ENCODE measurements around the gene ORC1.

Gene ORC1

DNA sequence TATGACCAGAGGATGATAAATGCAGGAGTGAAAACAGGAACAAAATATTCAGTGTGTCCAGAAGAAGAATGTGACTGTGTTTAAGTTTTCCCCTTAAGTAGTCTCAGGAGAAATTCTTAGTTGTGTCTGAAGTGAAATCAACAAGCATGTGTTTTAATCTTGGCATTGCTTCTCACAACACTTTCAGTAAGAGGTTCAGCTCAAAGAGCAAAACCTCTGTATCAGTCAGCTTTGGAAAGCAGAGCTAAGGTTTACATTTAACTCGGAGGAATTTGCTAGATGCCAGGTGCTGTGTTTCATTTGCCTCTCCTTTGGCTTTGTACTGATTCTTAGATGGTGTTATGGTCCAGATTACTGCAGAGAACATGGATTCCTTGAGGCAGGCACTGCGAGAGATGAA is 66.8 kb downstream of the ORC1 start:
- TF ChIP-seq, protein P1, sequence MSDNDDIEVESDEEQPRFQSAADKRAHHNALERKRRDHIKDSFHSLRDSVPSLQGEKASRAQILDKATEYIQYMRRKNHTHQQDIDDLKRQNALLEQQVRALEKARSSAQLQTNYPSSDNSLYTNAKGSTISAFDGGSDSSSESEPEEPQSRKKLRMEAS (IDR thresholded peaks at IDR 0.05; ENCODE audit: low read depth, low read length): no peak
- TF ChIP-seq POLR2A (IDR thresholded peaks at IDR 0.05; ENCODE audit: extremely low read depth, insufficient read length): no peak
- TF ChIP-seq, protein P2, sequence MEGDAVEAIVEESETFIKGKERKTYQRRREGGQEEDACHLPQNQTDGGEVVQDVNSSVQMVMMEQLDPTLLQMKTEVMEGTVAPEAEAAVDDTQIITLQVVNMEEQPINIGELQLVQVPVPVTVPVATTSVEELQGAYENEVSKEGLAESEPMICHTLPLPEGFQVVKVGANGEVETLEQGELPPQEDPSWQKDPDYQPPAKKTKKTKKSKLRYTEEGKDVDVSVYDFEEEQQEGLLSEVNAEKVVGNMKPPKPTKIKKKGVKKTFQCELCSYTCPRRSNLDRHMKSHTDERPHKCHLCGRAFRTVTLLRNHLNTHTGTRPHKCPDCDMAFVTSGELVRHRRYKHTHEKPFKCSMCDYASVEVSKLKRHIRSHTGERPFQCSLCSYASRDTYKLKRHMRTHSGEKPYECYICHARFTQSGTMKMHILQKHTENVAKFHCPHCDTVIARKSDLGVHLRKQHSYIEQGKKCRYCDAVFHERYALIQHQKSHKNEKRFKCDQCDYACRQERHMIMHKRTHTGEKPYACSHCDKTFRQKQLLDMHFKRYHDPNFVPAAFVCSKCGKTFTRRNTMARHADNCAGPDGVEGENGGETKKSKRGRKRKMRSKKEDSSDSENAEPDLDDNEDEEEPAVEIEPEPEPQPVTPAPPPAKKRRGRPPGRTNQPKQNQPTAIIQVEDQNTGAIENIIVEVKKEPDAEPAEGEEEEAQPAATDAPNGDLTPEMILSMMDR (IDR thresholded peaks at IDR 0.05; ENCODE audit: low read depth, low read length): no peak
- no peak overlapping the region for H3K4me3 ChIP-seq (ENCODE audit: low read depth, low read length)
- no peak for DNase-seq (ENCODE audit: low read depth)

DNA sequence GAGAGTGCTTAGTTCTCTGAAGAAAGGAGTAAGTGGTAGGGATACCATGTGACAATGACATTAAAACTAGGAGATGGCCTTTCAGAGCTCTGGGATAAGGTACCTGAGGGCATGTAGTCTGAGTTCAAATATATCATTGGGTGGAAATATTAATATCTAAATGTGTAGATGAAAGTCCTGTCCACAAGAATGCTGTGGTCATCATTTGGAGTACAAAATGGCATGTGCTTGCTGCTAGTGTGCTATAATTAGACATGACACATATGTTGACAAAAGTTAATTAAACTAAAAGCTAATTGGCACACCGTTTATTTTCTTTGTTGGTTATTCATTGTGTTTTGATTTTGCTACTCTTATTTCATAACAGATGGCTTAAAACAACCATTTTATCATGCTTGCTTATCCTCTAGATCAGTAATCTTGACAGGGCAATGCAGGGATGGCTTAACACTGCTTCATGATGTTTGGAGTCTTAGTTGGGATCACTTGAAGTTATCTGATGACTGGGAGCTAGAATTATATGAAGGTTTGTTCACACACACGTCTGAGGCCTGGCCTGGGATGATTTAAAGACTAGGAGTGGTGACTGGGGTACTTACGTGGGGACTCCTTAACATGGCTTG is 69.2 kb downstream of the ORC1 start:
- TF ChIP-seq MYC (IDR thresholded peaks at IDR 0.05; ENCODE audit: low read depth, low read length): no peak
- TF ChIP-seq, protein P1 (IDR thresholded peaks at IDR 0.05; ENCODE audit: low read depth, low read length): no peak
- TF ChIP-seq, protein P2 (IDR thresholded peaks at IDR 0.05; ENCODE audit: low read depth, low read length): no peak
- no peak for DNase-seq (ENCODE audit: low read depth)

DNA sequence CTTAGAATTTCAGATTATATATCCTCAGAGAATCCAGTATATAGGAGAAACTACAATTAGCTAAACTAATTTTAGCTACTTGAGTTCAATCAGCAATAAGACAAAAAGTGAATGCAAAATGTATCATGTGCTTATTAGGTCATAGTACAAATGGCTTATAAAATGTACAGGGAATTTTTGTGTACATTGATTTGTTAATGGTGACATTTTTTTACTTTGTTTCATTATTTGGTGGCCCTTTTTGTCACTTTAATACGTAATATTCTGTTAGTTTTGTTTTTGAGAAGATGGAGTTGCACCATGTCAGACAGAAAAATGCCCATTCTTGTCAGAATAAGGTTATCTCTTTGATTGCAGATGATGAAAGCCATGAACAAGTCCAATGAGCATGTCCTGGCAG is 71.8 kb downstream of the ORC1 start:
- H3K4me3 ChIP-seq (ENCODE audit: low read depth, low read length): no peak overlapping the region
- TF ChIP-seq POLR2A (IDR thresholded peaks at IDR 0.05; ENCODE audit: extremely low read depth, insufficient read length) (no peak), MYC (IDR thresholded peaks at IDR 0.05; ENCODE audit: low read depth, low read length) (no peak)
- TF ChIP-seq, protein P1 (IDR thresholded peaks at IDR 0.05; ENCODE audit: low read depth, low read length): no peak
- TF ChIP-seq, protein P2 (IDR thresholded peaks at IDR 0.05; ENCODE audit: low read depth, low read length): no peak
- no peak for DNase-seq (ENCODE audit: low read depth)

More for the DNA sequence above, 69.2 kb downstream of the ORC1 start:
- H3K4me3 ChIP-seq (ENCODE audit: low read depth, low read length): no peak overlapping the region

DNA sequence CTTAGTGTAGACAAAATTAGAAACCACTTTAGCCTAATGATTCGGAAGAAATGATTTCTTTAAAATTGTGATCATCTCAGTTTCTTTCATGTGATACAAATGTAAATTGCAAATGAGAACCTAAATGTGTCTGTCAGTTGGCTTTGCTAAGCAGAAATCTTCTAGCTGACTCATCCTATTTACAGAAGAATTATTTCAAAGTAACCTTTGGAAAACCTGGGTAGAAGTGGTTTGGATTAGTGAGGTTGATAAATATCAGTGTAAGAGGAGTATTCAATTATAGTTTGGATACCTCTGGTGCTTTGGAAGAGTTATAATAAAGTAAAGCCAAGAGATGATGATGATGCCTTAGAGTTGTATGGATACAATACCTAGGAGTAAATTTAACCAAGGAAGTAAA is 75.6 kb downstream of the ORC1 start:
- no peak overlapping the region for H3K4me3 ChIP-seq (ENCODE audit: low read depth, low read length)
- TF ChIP-seq, protein P1 (IDR thresholded peaks at IDR 0.05; ENCODE audit: low read depth, low read length): no peak
- TF ChIP-seq, protein P2 (IDR thresholded peaks at IDR 0.05; ENCODE audit: low read depth, low read length): no peak
- TF ChIP-seq POLR2A (IDR thresholded peaks at IDR 0.05; ENCODE audit: extremely low read depth, insufficient read length) (no peak), MYC (IDR thresholded peaks at IDR 0.05; ENCODE audit: low read depth, low read length) (no peak)
- DNase-seq (ENCODE audit: low read depth): no peak

DNA sequence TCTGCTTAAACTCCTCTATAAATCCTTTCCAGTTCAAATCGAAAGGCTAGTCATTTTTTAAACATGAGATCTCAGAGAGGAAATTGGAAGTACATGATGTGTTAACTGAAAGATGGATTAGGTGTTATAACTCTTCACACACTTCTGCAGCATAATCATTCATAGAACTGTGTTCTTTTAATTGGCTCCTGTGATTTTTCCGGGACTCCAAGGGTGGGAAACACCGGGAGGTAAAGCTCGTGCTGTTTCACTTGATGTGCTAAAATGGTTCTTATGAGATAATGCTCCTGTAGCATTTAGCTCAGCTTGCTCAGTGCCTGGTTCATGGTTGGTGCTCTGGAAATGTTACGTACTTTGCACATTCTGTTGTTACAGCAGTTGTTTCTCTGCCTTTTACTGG is 78.4 kb downstream of the ORC1 start:
- H3K4me3 ChIP-seq (ENCODE audit: low read depth, low read length): no peak overlapping the region
- DNase-seq (ENCODE audit: low read depth): no peak
- TF ChIP-seq, protein P2 (IDR thresholded peaks at IDR 0.05; ENCODE audit: low read depth, low read length): no peak
- TF ChIP-seq POLR2A (IDR thresholded peaks at IDR 0.05; ENCODE audit: extremely low read depth, insufficient read length) (no peak), MYC (IDR thresholded peaks at IDR 0.05; ENCODE audit: low read depth, low read length) (no peak)
- TF ChIP-seq, protein P1 (IDR thresholded peaks at IDR 0.05; ENCODE audit: low read depth, low read length): no peak

Data from NB4 (cell line).